ENCODE data around the gene APOC3.

APOC3 gene

GRCh38 chr11:116790167-116791001, 39.3 kb upstream of the APOC3 start:
- Histone ChIP-seq H3K9ac (ENCODE audit: low read length) (no peak overlapping the region), H2AFZ (ENCODE audit: low read depth, low read length) (no peak overlapping the region), H3K9me3 (ENCODE audit: insufficient read depth, low read length) (no peaks in the 10 kb centered on the region), H3K27me3 (ENCODE audit: low read depth, low read length) (no peaks in the 10 kb centered on the region), H3K4me2 (ENCODE audit: low read length) (no peak overlapping the region), H3K79me2 (ENCODE audit: low read length) (peaks cover 13% of the 10 kb centered on the region), H3K27ac (ENCODE audit: low read length) (no peak overlapping the region), H3K4me3 (ENCODE audit: low read length) (no peak overlapping the region), H3K4me1 (ENCODE audit: low read length) (peaks cover 14% of the 10 kb centered on the region), H3K36me3 (replicated peaks; ENCODE audit: low read depth, low read length) (peaks cover 6% of the 10 kb centered on the region), H4K20me1 (ENCODE audit: insufficient read depth, low read length) (no peaks in the 10 kb centered on the region)
- TF ChIP-seq EZH2phosphoT487 (IDR thresholded peaks at IDR 0.05; ENCODE audit: low read depth) (no peak), CTCF (IDR thresholded peaks at IDR 0.05; ENCODE audit: low read depth, low read length) (no peak)

- H2AFZ ChIP-seq (ENCODE audit: low read depth, low read length), result peak overlapping the region; percentile 51
- no peaks in the 10 kb centered on the region for H3K36me3 ChIP-seq (replicated peaks; ENCODE audit: low read depth, low read length)
- H4K20me1 ChIP-seq (ENCODE audit: insufficient read depth, low read length), result no peaks in the 10 kb centered on the region
- TF ChIP-seq EZH2phosphoT487 (IDR thresholded peaks at IDR 0.05; ENCODE audit: low read depth), result no peak
- peak; percentile 82 for TF ChIP-seq CTCF (IDR thresholded peaks at IDR 0.05; ENCODE audit: low read depth, low read length)
- H3K27ac ChIP-seq (ENCODE audit: low read length), result no peak overlapping the region
- no peaks in the 10 kb centered on the region for H3K27me3 ChIP-seq (ENCODE audit: low read depth, low read length)
- peaks cover 14% of the 10 kb centered on the region for H3K4me1 ChIP-seq (ENCODE audit: low read length)
- peak overlapping the region; percentile 66 for H3K4me2 ChIP-seq (ENCODE audit: low read length)
- no peaks in the 10 kb centered on the region for H3K9me3 ChIP-seq (ENCODE audit: insufficient read depth, low read length)
- H3K9ac ChIP-seq (ENCODE audit: low read length), result peak overlapping the region; percentile 1; the same call in 1 of the 2 replicates
- peak overlapping the region; percentile 63 for H3K4me3 ChIP-seq (ENCODE audit: low read length)
- H3K79me2 ChIP-seq (ENCODE audit: low read length), result peaks cover 13% of the 10 kb centered on the region
Measured at GRCh38 chr11:116791002-116791812, 38.5 kb upstream of the APOC3 start.

GRCh38 chr11:116791813-116792143, 37.9 kb upstream of the APOC3 start, which contains the start of gene APOA5:
TSS of gene APOA5 (minus strand) at chr11:116791879. CDS start at chr11:116791860, 19 bp downstream.
- peak within 1 kb of the TSS; percentile 63 for H3K4me3 ChIP-seq (ENCODE audit: low read length)
- peaks cover 11% of the 10 kb centered on the region for H3K79me2 ChIP-seq (ENCODE audit: low read length)

GRCh38 chr11:116792144-116792868, 37.4 kb upstream of the APOC3 start:
- Histone ChIP-seq H3K27me3 (ENCODE audit: low read depth, low read length) (no peaks in the 10 kb centered on the region), H3K4me3 (ENCODE audit: low read length) (no peak overlapping the region), H3K27ac (ENCODE audit: low read length) (no peak overlapping the region), H3K4me1 (ENCODE audit: low read length) (peaks cover 8% of the 10 kb centered on the region; the same call in 1 of the 2 replicates), H3K9me3 (ENCODE audit: insufficient read depth, low read length) (no peaks in the 10 kb centered on the region), H3K36me3 (replicated peaks; ENCODE audit: low read depth, low read length) (no peaks in the 10 kb centered on the region), H3K9ac (ENCODE audit: low read length) (no peak overlapping the region), H3K79me2 (ENCODE audit: low read length) (peaks cover 5% of the 10 kb centered on the region), H2AFZ (ENCODE audit: low read depth, low read length) (no peak overlapping the region), H4K20me1 (ENCODE audit: insufficient read depth, low read length) (no peaks in the 10 kb centered on the region), H3K4me2 (ENCODE audit: low read length) (no peak overlapping the region)
- TF ChIP-seq EZH2phosphoT487 (IDR thresholded peaks at IDR 0.05; ENCODE audit: low read depth) (no peak), CTCF (IDR thresholded peaks at IDR 0.05; ENCODE audit: low read depth, low read length) (no peak)

More at GRCh38 chr11:116791813-116792143, 37.9 kb upstream of the APOC3 start, which contains the start of gene APOA5:
- no peaks in the 10 kb centered on the region for H3K36me3 ChIP-seq (replicated peaks; ENCODE audit: low read depth, low read length)
- peak within 1 kb of the TSS; percentile 1; the same call in 1 of the 2 replicates for H3K9ac ChIP-seq (ENCODE audit: low read length)
- peak within 1 kb of the TSS; percentile 66 for H3K4me2 ChIP-seq (ENCODE audit: low read length)
- no peaks in the 10 kb centered on the region for H3K27me3 ChIP-seq (ENCODE audit: low read depth, low read length)
- TF ChIP-seq EZH2phosphoT487 (IDR thresholded peaks at IDR 0.05; ENCODE audit: low read depth), result no peak
- H3K9me3 ChIP-seq (ENCODE audit: insufficient read depth, low read length), result no peaks in the 10 kb centered on the region
- H3K4me1 ChIP-seq (ENCODE audit: low read length), result peaks cover 11% of the 10 kb centered on the region
- H2AFZ ChIP-seq (ENCODE audit: low read depth, low read length), result peak within 1 kb of the TSS; percentile 51
- H4K20me1 ChIP-seq (ENCODE audit: insufficient read depth, low read length), result no peaks in the 10 kb centered on the region
- H3K27ac ChIP-seq (ENCODE audit: low read length), result no peak within 1 kb of the TSS
